Fibroblast of villous mesenchyme (primary cell): ENCODE data around the gene TBC1D5. TPM values are rescaled to one million over a fixed set of nuclear protein-coding genes. Genes with fewer than 3 reads are reported as not detected.
A peak's percentile ranks its signal among the peaks of the same experiment; 100 is the strongest.

Experiments used
- DNase-seq: peaks from one replicate; pipeline ENCODE4 v3.0.0-alpha.2; 2010; ENCODE audit warnings: low read depth
- H3K4me3 ChIP-seq: 2 replicates; pipeline ENCODE4 v1.5.1; 2011; ENCODE audit warnings: low read depth, mild to moderate bottlenecking, low read length
- total RNA-seq: library from RNA; depleted of rRNA; stranded (reverse); fragments of >200 nt; gene quantifications from 2 replicates; pipeline ENCODE4 v1.2.3, GENCODE V29; 2012
- TF ChIP-seq, protein P1 (sequence below): IDR thresholded peaks from 2 replicates; pipeline ENCODE4 v1.5.1; 2012; ENCODE audit warnings: low read depth, mild to moderate bottlenecking, low read length; ENCODE audit not compliant: insufficient read depth

Gene TBC1D5
- total RNA-seq, 1 donor, result 107 TPM

DNA sequence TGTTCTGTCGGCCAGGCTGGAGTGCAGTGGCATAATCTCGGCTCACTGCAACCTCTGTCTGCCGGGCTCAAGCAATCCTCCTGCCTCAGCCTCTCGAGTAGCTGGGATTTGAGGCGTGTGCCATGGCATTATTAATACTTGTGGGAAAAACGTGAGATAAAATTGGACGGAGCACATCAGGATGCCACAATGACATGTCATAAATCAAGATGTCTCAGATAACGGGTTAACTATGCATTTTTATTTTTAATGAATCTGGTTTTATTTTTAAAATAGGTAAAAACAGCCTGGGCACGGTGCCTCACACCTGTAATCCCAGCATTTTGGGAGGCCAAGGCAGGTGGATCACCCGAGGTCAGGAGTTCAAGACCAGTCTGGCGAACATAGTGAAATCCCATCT, 212.8 kb downstream of the TBC1D5 start:
- TF ChIP-seq, protein P1, sequence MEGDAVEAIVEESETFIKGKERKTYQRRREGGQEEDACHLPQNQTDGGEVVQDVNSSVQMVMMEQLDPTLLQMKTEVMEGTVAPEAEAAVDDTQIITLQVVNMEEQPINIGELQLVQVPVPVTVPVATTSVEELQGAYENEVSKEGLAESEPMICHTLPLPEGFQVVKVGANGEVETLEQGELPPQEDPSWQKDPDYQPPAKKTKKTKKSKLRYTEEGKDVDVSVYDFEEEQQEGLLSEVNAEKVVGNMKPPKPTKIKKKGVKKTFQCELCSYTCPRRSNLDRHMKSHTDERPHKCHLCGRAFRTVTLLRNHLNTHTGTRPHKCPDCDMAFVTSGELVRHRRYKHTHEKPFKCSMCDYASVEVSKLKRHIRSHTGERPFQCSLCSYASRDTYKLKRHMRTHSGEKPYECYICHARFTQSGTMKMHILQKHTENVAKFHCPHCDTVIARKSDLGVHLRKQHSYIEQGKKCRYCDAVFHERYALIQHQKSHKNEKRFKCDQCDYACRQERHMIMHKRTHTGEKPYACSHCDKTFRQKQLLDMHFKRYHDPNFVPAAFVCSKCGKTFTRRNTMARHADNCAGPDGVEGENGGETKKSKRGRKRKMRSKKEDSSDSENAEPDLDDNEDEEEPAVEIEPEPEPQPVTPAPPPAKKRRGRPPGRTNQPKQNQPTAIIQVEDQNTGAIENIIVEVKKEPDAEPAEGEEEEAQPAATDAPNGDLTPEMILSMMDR, result no peak
- H3K4me3 ChIP-seq, result no peak overlapping the region

DNA sequence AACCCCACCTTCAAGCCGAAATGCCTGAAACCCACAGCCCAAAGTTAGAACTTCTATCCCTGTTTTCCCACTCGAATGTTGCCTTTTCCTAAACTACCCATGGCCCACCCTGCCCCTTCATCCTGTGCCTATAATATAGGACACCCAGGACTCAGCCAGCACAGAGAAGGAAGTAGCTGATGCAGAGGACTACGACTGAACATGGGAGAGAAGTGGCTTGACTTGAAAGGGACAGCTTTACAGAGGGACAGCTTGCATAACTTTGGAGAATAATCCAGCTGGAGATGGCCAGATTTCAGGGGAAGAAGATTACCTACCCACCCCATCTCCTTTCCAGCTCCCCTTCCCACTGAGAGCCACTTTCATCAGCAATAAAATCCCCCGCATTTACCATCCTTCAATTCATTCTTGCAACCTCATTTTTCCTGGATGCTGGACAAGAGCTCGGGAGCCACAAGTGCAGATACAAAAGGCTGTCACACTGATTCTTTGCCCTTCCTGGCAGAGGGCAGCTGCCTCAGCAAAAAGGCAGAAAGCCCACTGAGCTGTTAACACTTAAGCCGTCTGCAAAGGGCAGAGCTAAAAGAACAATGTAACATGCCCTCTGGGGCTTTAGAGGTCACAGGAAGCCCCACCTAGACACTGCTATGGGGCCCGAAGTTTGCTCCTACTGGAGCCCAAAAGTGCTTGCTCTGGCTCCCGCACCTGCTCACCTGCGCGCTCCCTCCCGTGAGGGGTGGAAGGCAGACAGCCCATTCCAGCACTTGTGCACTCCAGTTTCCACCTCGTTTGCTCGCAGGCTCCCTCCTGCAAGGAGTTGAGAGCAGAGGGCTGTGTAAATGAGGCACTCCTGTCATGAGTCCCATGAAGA, 224.0 kb downstream of the TBC1D5 start:
- TF ChIP-seq, protein P1, result no peak
- no peak for DNase-seq
- no peak overlapping the region for H3K4me3 ChIP-seq

More for the DNA sequence above, 212.8 kb downstream of the TBC1D5 start:
- DNase-seq, result no peak

DNA sequence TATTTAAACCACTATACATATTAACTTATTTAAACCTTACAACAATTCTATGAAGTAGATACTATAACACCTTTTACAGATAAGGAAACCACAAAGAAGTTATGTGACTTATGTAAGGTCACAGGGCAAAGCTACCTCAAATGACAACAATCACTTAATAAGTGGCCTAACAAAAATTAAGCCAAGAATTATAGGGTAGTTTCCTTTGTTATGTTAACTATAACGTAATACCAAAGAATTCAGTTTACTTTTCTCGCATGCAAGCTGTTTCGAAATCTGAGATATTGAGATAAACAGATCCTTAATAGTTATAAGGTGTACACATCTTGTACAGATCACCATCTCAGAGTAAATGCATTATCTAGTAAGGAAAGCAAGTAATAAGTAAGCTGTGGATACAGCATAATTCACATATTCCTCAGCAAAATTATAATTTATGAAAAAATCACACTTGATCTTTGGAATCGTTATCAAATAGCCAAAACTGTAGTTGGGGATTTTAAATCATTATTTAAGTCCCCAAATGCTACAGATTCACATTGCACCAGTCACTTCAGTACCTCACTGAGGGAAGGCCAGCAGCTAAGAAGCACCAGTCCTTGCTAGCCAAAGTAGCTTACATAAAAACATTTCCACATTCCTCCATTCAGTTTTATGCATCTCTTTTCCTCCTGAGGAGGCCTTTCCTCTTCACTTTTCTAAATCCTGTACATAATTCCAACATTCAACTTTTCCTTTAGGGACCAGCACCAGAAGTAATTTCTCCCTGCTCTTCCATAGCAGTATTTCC, 226.8 kb downstream of the TBC1D5 start:
- H3K4me3 ChIP-seq, result no peak overlapping the region
- TF ChIP-seq, protein P1, result no peak
- peak; percentile 62 for DNase-seq

DNA sequence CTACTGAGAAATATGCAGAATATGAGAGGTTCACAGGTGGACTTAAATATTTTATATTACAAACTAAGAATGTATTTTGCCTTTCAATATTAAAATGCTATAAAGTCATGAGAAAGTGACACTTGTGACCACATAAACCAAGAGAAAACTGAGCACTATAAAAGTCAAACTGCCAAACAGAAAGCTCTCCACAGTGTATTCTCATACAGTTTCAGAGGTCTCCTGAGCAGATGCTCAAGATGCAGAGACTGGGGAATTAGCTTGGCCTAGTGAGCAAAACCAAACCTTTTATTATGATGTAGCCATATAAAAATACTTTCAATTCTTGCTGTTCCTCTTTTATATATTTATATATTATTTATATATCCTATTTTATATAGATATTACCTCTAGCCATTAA, 227.8 kb downstream of the TBC1D5 start:
- no peak for DNase-seq
- no peak overlapping the region for H3K4me3 ChIP-seq
- TF ChIP-seq, protein P1, result no peak

DNA sequence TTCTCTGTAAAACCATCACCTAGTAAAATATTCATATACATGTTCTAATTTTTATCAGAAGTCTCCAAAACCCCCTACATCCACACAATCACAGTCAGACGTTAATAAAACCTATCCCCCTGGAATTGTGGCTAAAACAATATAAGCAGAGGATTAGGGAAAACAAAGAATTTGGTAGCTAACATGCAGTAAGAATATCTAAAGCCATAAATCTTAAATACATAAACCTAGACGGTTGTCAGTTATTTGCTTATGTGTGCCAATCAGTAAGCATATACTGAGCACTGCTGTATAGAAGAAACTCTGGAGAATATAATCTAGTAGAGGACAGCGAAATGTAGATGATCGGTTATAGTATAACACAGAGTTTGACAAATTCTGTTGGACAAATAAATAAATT, 232.2 kb downstream of the TBC1D5 start:
- no peak overlapping the region for H3K4me3 ChIP-seq
- TF ChIP-seq, protein P1, result no peak
- DNase-seq, result no peak

DNA sequence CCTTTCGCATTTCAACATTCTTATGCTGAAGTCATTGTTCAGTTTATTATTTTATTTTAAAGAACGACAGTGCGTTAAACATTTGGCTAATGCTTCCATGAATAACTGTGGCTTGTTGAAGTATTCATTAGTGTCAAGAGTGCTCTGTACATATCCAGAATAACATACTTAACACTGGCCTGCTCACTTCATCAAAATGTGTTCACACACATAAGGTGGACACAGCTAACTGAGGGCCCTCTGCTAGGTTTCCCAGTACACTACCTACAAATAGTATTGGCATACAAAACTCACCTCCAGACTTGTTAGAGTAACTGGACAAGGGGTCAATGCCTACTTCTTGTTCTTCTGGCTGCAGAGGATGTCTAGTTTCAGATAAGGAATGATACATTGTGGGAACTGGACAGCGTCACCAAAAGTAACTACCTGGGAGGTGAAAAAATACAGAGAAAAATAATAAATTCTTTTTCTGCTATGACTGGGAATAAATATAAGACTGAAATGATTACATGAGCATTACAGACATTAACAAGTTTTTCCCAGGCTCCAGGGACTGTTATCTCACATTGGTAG, 234.2 kb downstream of the TBC1D5 start:
- no peak overlapping the region for H3K4me3 ChIP-seq
- no peak for DNase-seq
- TF ChIP-seq, protein P1, result no peak
